Gastroesophageal sphincter (tissue), 4 donors: Measurements from ENCODE around the gene BMP7. TPM values are rescaled to one million over a fixed set of nuclear protein-coding genes. Genes with fewer than 3 reads are reported as not detected.
"Not testable (repeated sequence)": the region's sequence is repeated elsewhere in the genome, so short reads cannot be mapped to it uniquely, and the experiment has no call there.

Experiments used
- ATAC-seq: fragments of 150-250 bp; one replicate; pipeline ENCODE4 v1.9.1; 2016; ENCODE audit warnings: mild to moderate bottlenecking, moderate library complexity
- H3K27ac ChIP-seq, 4 donors: fragments of 200-600 bp; sonication (generic) in 3 of 4; 1 replicate in 3 of 4; 2 replicates in 1 of 4; pipeline ENCODE4 v1.5.1; 2016 to 2019
- H3K27me3 ChIP-seq: fragments of 200-600 bp; sonication (generic); one replicate; pipeline ENCODE4 v1.5.1; 2019
- H3K36me3 ChIP-seq, 2 donors: fragments of 200-600 bp; sonication (generic); one replicate each; pipeline ENCODE4 v1.5.1; 2019; ENCODE audit warnings: control low read depth in 1 of 2
- H3K4me1 ChIP-seq, 3 donors: fragments of 200-600 bp; sonication (generic); 1 replicate in 2 of 3; 2 replicates in 1 of 3; pipeline ENCODE4 v1.5.1; 2016 to 2019; ENCODE audit warnings: control low read depth in 2 of 3
- H3K4me3 ChIP-seq, 2 donors: fragments of 200-600 bp; sonication (generic); one replicate each; pipeline ENCODE4 v1.5.1; 2019; ENCODE audit warnings: mild to moderate bottlenecking in 1 of 2, moderate library complexity in 1 of 2
- H3K9me3 ChIP-seq, 3 donors: fragments of 200-600 bp; sonication (generic); one replicate each; pipeline ENCODE4 v1.5.1; 2017 to 2019; ENCODE audit warnings: control low read depth in 2 of 3
- CTCF ChIP-seq, 4 experiments: fragments of 200-600 bp in 2 of 4; fragments of 450-650 bp in 2 of 4; sonication (generic) in 1 of 4; IDR thresholded peaks; one replicate each; pipeline ENCODE4 v1.5.1; 2017 to 2019; ENCODE audit warnings: antibody characterized with exemption in 4 of 4, mild to moderate bottlenecking in 2 of 4, moderate library complexity in 2 of 4
- EP300 ChIP-seq: sonication (generic); formaldehyde crosslinking; IDR thresholded peaks from one replicate; pipeline ENCODE4 v1.6.1; 2017; ENCODE audit warnings: antibody characterized with exemption, mild to moderate bottlenecking
- POLR2A ChIP-seq, 2 donors: fragments of 450-650 bp; IDR thresholded peaks; one replicate each; pipeline ENCODE4 v1.6.1; 2017; ENCODE audit warnings: antibody characterized with exemption in 2 of 2, mild to moderate bottlenecking in 2 of 2, moderate library complexity in 1 of 2
- POLR2AphosphoS5 ChIP-seq: sonication (generic); formaldehyde crosslinking; IDR thresholded peaks from one replicate; pipeline ENCODE4 v1.6.1; 2017; ENCODE audit warnings: antibody characterized with exemption
- WGBS, 2 donors: methylation state at CpG; one replicate each; pipeline ENCODE4 v1.1.5; 2018; ENCODE audit warnings: low coverage in 1 of 2; 5-methylcytosine and 5-hydroxymethylcytosine counted together
- total RNA-seq, 4 donors: library from RNA; depleted of rRNA; stranded (reverse); fragments of >200 nt; gene quantifications; one replicate each; pipeline ENCODE4 v1.1.0, GENCODE V29; 2016

BMP7 gene
- total RNA-seq, 4 donors from 2014 or later: 0.16 to 10.8 (median 5.0) TPM

DNA sequence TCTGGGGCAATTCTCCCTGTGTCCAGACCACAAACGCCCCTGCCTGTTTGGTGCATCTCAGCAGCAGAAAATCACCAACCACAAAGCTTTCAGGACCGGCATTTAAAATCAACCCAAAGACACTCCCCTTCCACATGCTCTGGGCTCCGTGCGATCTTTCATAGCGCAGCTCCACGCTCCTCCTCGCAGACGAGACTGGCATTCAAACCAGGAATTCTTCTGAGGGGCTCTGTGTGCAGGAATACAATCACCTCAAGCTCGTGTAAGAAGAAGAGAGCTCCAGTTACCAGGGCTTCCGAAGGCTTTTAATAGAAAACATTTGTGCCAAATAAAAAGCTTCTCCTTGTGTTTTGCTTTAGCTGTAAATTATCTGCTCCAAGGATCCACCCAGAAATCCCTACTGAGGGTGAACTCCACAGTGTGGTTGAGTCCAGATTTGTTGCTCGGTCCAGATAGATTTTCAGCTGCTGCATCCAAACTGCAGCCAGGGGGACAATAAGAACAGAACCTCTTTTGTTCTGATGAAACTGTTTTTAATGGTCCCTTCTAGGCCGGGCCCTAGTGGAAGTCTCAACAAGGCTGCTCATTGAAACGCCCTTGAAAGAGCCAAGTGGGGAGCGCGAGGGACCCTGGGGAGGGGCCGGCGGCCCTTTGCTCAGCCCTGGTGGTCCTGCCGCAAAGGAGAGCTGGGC is 16.4 kb upstream of the BMP7 start:
- Histone ChIP-seq H3K27me3 (peaks cover 45% of the 10 kb centered on the region), H3K9me3 (no peaks in the 10 kb centered on the region), H3K4me1 (peaks cover 0 to 18% (median 8%) of the 10 kb centered on the region in 3 donors), H3K27ac (peak overlapping the region in 1 of 4 donors; percentile 24), H3K4me3 (no peak overlapping the region), H3K36me3 (no peaks in the 10 kb centered on the region)
- no peak for ATAC-seq
- TF ChIP-seq POLR2A (IDR thresholded peaks at IDR 0.05) (no peak), CTCF (IDR thresholded peaks at IDR 0.05) (peak in 2 of 4 experiments; percentile 7 to 19), POLR2AphosphoS5 (no peak), EP300 (no peak)
- 21 to 33% methylated on average over 6 to 16 of the region's 18 CpGs for WGBS, 2 donors

DNA sequence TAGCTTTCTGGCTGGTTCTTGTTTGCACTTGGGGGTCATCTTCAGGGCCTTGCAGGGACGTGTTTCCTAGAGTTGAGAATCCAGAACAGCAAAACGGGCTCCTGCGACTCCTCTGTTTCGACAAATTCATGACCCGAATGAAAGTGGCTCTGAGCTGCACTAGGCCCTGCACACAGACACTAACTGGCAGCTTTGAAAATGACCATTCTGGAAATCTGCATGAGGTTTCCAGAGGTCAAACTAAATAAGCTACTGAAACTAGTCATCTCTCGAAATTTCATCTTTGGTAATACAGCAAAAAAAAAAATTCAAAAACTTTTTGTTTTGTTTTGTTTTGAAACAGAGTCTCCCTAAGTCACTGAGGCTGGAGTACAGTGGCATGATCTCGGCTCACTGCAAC is 15.5 kb upstream of the BMP7 start:
- Histone ChIP-seq H3K9me3 (no peaks in the 10 kb centered on the region), H3K4me1 (peaks cover 0 to 9% (median 0%) of the 10 kb centered on the region in 3 donors), H3K27ac (no peak overlapping the region), H3K27me3 (peaks cover 45% of the 10 kb centered on the region), H3K36me3 (no peaks in the 10 kb centered on the region), H3K4me3 (no peak overlapping the region)
- no peak for TF ChIP-seq CTCF (IDR thresholded peaks at IDR 0.05)
- no peak for TF ChIP-seq POLR2AphosphoS5
- TF ChIP-seq EP300: no peak
- no peak for TF ChIP-seq POLR2A (IDR thresholded peaks at IDR 0.05)
- 63 to 87% methylated on average over 3 to 4 of the region's 7 CpGs for WGBS, 2 donors
- no peak for ATAC-seq

DNA sequence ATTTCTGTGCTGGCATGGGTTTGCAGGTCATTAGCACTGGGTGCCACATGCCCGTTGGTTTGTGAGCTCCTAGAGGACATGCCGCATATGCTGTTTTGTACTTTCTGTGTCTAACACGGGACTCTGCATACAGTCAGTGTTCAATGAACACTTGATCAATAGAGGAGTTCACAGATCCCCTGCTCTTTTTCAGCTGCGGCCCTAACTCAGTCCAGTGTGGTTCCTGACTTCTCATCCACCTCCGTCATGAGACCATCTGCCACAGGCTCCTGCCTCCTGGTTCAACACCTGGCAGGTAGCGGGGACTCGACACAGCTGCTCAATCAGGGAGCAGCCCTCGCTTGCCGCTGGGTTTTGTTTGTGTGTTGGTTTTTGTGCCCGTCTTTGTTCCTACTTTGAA is 13.8 kb upstream of the BMP7 start:
- ATAC-seq: no peak
- Histone ChIP-seq H3K9me3 (no peaks in the 10 kb centered on the region), H3K4me1 (peaks cover 0 to 9% (median 0%) of the 10 kb centered on the region in 3 donors), H3K27ac (no peak overlapping the region), H3K27me3 (peaks cover 31% of the 10 kb centered on the region), H3K4me3 (no peak overlapping the region), H3K36me3 (no peaks in the 10 kb centered on the region)
- TF ChIP-seq CTCF (IDR thresholded peaks at IDR 0.05): no peak
- TF ChIP-seq POLR2AphosphoS5: no peak
- TF ChIP-seq EP300: no peak
- no peak for TF ChIP-seq POLR2A (IDR thresholded peaks at IDR 0.05)
- WGBS, 2 donors: 90 to 94% methylated on average over 9 of the region's 10 CpGs

GRCh38 chr20:57279548-57279947 is 13.1 kb upstream of the BMP7 start:
- not testable (repeated sequence) for H3K36me3 ChIP-seq, ATAC-seq, H3K4me1 ChIP-seq, H3K4me3 ChIP-seq, H3K9me3 ChIP-seq, H3K27ac ChIP-seq
- peaks cover 31% of the 10 kb centered on the region for H3K27me3 ChIP-seq
- WGBS, 2 donors: 90 to 100% methylated on average over 1 to 2 of the region's 3 CpGs

GRCh38 chr20:57278457-57278856 is 12.0 kb upstream of the BMP7 start:
- no peak for ATAC-seq
- 33 to 53% methylated on average over 5 to 9 of the region's 9 CpGs for WGBS, 2 donors
- peaks cover 0 to 9% (median 0%) of the 10 kb centered on the region in 3 donors for H3K4me1 ChIP-seq
- no peak overlapping the region for H3K27ac ChIP-seq
- H3K4me3 ChIP-seq: no peak overlapping the region
- H3K27me3 ChIP-seq: peaks cover 24% of the 10 kb centered on the region
- no peaks in the 10 kb centered on the region for H3K9me3 ChIP-seq
- H3K36me3 ChIP-seq: no peaks in the 10 kb centered on the region
- TF ChIP-seq CTCF (IDR thresholded peaks at IDR 0.05): no peak
- no peak for TF ChIP-seq EP300
- no peak for TF ChIP-seq POLR2A (IDR thresholded peaks at IDR 0.05)
- no peak for TF ChIP-seq POLR2AphosphoS5
